ENCODE results near the gene SEL1L3. TPM values are rescaled to one million over a fixed set of nuclear protein-coding genes. Genes with fewer than 3 reads are reported as not detected.

SEL1L3 gene
- total and polyA plus RNA-seq, 9 of the 15 experiments (the other 6 are each of a cell fraction or from before 2014, with no cell fraction given) = 10.0 to 44.3 (median 21.6) TPM

DNA sequence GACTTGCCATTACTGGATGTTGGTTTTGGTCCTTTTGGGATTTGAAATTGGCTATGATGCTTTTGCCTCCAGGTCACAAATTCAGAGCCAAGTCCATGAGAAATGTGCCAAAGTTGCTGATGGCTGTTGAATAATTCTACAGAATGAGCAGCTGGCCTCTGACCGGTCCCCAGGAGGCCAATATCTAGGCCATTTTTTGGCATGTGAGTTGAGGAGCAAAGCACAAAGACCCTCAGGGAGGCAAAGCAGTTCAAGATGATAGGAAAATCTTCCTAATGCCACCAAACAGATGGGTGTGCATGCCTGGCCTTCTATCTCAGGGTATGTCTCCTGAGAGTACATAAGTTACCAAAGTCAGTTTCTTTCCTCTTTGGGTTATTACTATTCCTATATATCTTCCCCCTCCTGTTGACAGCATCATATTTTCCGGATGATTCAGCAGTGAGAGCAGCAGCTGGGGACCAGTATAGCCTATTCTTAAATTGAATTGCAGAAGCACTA lies 44.4 kb downstream of the SEL1L3 start (continued):
- TF ChIP-seq, protein P1, sequence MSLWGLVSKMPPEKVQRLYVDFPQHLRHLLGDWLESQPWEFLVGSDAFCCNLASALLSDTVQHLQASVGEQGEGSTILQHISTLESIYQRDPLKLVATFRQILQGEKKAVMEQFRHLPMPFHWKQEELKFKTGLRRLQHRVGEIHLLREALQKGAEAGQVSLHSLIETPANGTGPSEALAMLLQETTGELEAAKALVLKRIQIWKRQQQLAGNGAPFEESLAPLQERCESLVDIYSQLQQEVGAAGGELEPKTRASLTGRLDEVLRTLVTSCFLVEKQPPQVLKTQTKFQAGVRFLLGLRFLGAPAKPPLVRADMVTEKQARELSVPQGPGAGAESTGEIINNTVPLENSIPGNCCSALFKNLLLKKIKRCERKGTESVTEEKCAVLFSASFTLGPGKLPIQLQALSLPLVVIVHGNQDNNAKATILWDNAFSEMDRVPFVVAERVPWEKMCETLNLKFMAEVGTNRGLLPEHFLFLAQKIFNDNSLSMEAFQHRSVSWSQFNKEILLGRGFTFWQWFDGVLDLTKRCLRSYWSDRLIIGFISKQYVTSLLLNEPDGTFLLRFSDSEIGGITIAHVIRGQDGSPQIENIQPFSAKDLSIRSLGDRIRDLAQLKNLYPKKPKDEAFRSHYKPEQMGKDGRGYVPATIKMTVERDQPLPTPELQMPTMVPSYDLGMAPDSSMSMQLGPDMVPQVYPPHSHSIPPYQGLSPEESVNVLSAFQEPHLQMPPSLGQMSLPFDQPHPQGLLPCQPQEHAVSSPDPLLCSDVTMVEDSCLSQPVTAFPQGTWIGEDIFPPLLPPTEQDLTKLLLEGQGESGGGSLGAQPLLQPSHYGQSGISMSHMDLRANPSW (CRISPR knock-in tag; IDR thresholded peaks at IDR 0.05) = no peak
- TF ChIP-seq TCFL5 (CRISPR knock-in tag; conservative IDR thresholded peaks at IDR 0.05) (no peak), ZNF717 (CRISPR knock-in tag; IDR thresholded peaks at IDR 0.05) (no peak), ZZZ3 (IDR thresholded peaks at IDR 0.05) (no peak)

DNA sequence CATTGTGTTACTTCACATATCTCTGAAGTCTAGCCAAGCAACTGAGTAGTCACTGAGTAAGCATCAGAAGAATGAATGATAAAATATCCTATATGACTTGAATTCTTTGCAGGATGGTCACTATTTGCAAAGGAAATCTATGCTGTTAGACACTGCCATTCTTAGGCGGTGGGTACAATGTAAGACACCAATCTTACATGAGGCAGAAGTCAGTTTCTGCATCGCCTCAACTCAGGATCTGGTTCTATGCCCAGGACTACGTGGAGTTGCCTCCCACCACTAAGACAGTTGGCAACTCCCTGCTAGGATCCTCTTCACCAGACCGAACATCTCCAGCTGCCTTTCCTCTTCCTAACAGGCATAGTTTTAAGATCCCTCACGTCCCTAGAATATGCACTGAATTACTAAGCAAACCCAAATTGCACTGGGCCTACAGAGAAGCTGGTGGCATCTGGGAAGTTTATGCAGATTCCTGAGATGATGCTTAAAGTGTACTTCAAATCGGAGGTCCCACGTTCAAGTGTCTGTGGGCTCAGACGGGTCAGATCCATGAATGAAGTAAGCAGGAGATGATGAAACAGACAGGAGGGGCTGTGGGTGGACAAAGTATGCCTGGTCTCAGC lies 45.6 kb downstream of the SEL1L3 start:
- no peaks in the 10 kb centered on the region for H3K27me3 ChIP-seq (ENCODE audit: control insufficient read depth in 2 of 2, insufficient read depth in 2 of 2, low read length in 2 of 2)
- H3K9me3 ChIP-seq (replicated peaks; ENCODE audit: control insufficient read depth, insufficient read depth, low read depth, low read length) = no peaks in the 10 kb centered on the region
- WGBS (ENCODE audit: insufficient coverage, low coverage, missing lambda C conversion rate) = 78% methylated on average over 7 of the region's 8 CpGs
- no peak overlapping the region for H3K4me2 ChIP-seq (ENCODE audit: insufficient read depth, low read length)
- no peak for ATAC-seq
- H3K9me1 ChIP-seq (ENCODE audit: control insufficient read depth, insufficient read depth, low read length) = no peaks in the 10 kb centered on the region
- no peak overlapping the region for H2AFZ ChIP-seq (ENCODE audit: low read depth, low read length)
- intact Hi-C loops (cut with micrococcal nuclease) = no loop called here
- no peak for DNase-seq (ENCODE audit: extremely low read depth in 1 of 4, low spot score in 3 of 4)
- no peak overlapping the region for H3K9ac ChIP-seq (ENCODE audit: insufficient read depth in 1 of 2, low read depth in 2 of 2, low read length in 2 of 2)
- H3K27ac ChIP-seq (ENCODE audit: extremely low read depth, low read depth, low read length) = no peak overlapping the region
- H3K36me3 ChIP-seq (ENCODE audit: control insufficient read depth, insufficient read depth, low read length) = peaks cover 18% of the 10 kb centered on the region; the same call in 2 of the 3 replicates
- no peaks in the 10 kb centered on the region for H4K20me1 ChIP-seq (replicated peaks; ENCODE audit: control insufficient read depth, insufficient read depth, low read length)
- no TSS peak for BruUV-seq (replicated peaks)
- no peaks in the 10 kb centered on the region for H3K4me1 ChIP-seq (replicated peaks in 1 of 2; ENCODE audit: control insufficient read depth in 2 of 2, insufficient read depth in 2 of 2, low read length in 2 of 2)
- CTCF ChIA-PET (ENCODE audit: low intra/inter-chr PET ratio) = no interaction called here
- no peaks in the 10 kb centered on the region for H3K79me2 ChIP-seq (ENCODE audit: control insufficient read depth, insufficient read depth, low read length)
- TF ChIP-seq KLF16 (IDR thresholded peaks at IDR 0.05) = no peak
- TF ChIP-seq, protein P2, sequence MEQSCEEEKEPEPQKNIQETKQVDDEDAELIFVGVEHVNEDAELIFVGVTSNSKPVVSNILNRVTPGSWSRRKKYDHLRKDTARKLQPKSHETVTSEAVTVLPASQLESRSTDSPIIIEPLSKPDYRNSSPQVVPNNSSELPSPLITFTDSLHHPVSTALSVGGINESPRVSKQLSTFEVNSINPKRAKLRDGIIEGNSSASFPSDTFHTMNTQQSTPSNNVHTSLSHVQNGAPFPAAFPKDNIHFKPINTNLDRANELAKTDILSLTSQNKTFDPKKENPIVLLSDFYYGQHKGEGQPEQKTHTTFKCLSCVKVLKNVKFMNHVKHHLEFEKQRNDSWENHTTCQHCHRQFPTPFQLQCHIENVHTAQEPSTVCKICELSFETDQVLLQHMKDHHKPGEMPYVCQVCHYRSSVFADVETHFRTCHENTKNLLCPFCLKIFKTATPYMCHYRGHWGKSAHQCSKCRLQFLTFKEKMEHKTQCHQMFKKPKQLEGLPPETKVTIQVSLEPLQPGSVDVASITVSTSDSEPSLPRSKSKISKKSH (CRISPR knock-in tag; IDR thresholded peaks at IDR 0.05) = no peak
- TF ChIP-seq NCOA2 (IDR thresholded peaks at IDR 0.05; ENCODE audit: partially characterized antibody in 2 of 2) = no peak
- TF ChIP-seq HDAC2 (IDR thresholded peaks at IDR 0.05) = no peak
- TF ChIP-seq TARDBP (IDR thresholded peaks at IDR 0.05) = no peak
- no peak overlapping the region for H3K4me3 ChIP-seq
- in situ Hi-C loops (cut with MboI) = no loop called here
- POLR2A ChIA-PET = no interaction called here
- no peak for FAIRE-seq
